HepG2 (cell line): ENCODE results near the gene EWSR1. TPM values are rescaled to one million over a fixed set of nuclear protein-coding genes. Genes with fewer than 3 reads are reported as not detected.
A peak's percentile ranks its signal among the peaks of the same experiment; 100 is the strongest.

ENCODE experiments used
- AKNA ChIP-seq: sonication (generic); formaldehyde crosslinking; IDR thresholded peaks from 2 replicates; pipeline ENCODE4 v1.4.0; 2020; ENCODE audit warnings: missing genetic modification reagents, borderline replicate concordance
- KDM1A ChIP-seq: IDR thresholded peaks from 2 replicates; pipeline ENCODE4 v1.6.1; 2016; ENCODE audit warnings: missing compliant biosample characterization
- NR3C1 ChIP-seq: sonication (generic); formaldehyde crosslinking; IDR thresholded peaks from 2 replicates; pipeline ENCODE4 v1.4.0; 2020; ENCODE audit warnings: missing genetic modification reagents
- THAP8 ChIP-seq: sonication (generic); formaldehyde crosslinking; IDR thresholded peaks from 2 replicates; pipeline ENCODE4 v1.5.1; 2020; ENCODE audit warnings: missing genetic modification reagents, mild to moderate bottlenecking, borderline replicate concordance
- ZIK1 ChIP-seq: sonication (generic); formaldehyde crosslinking; IDR thresholded peaks from 2 replicates; pipeline ENCODE4 v1.5.0; 2020; ENCODE audit warnings: mild to moderate bottlenecking, low read depth, missing genetic modification reagents, borderline replicate concordance
- ZNF788 ChIP-seq: sonication (generic); formaldehyde crosslinking; IDR thresholded peaks from 2 replicates; pipeline ENCODE4 v1.5.0; 2020; ENCODE audit warnings: mild to moderate bottlenecking, missing genetic modification reagents, borderline replicate concordance
- polyA plus RNA-seq, 8 experiments: library from polyadenylated mRNA; depleted of rRNA in 3 of 8; stranded (reverse) in 7 of 8; unstranded in 1 of 8; fragments of >200 nt; fragmentation: Illumina TruSeq in 4 of 8; extraction: Trizol in 4 of 8; gene quantifications; 2 replicates each; pipeline versions ENCODE4 v1.2.1 to v1.2.3, GENCODE V29; 2011 to 2016; ENCODE audit warnings: low read depth in 4 of 8, missing spikeins in 1 of 8, mixed read lengths in 1 of 8; ENCODE audit not compliant: insufficient read depth in 1 of 8
- total RNA-seq, 5 experiments: library from RNA; depleted of rRNA; stranded (reverse); fragments of >200 nt; fragmentation: Illumina TruSeq; extraction: Trizol; gene quantifications; 2 replicates each; pipeline ENCODE4 v1.2.3, GENCODE V29; 2016; ENCODE audit warnings: low read depth in 1 of 5

Gene EWSR1
- total and polyA plus RNA-seq, 2 of the 13 experiments (the other 11 are each of a cell fraction or from before 2014, with no cell fraction given), result 211 to 326 TPM

- TF ChIP-seq AKNA (CRISPR knock-in tag) (no peak), ZNF788 (CRISPR knock-in tag) (0 out of 2 replicates have a peak, but pooled peaks have one; percentile 2), THAP8 (CRISPR knock-in tag) (peak; percentile 31; the same call in 1 of the 2 replicates), ZIK1 (CRISPR knock-in tag) (0 out of 2 replicates have a peak, but pooled peaks have one; percentile 32), NR3C1 (no peak), KDM1A (CRISPR knock-in tag) (peak; percentile 71; the same call in 1 of the 2 replicates)
- TF ChIP-seq, all 625 proteins: peak for 46
Measured at GRCh38 chr22:29306835-29307595, 38.9 kb downstream of the EWSR1 start (continued).
